Daoy (cell line): ENCODE measurements around the gene PTPRN2. TPM values are rescaled to one million over a fixed set of nuclear protein-coding genes. Genes with fewer than 3 reads are reported as not detected.

Source experiments
- DNase-seq: peaks from one replicate; pipeline ENCODE4 v3.0.0-alpha.2; 2015; ENCODE audit warnings: low read depth
- total RNA-seq: library from RNA; depleted of rRNA; stranded (reverse); fragments of >200 nt; shearing (Covaris generic); gene quantifications from 2 replicates; pipeline ENCODE4 v1.2.3, GENCODE V29; 2014

PTPRN2 gene
- total RNA-seq, 1 experiment from 2014 or later: 8.3 TPM

DNA sequence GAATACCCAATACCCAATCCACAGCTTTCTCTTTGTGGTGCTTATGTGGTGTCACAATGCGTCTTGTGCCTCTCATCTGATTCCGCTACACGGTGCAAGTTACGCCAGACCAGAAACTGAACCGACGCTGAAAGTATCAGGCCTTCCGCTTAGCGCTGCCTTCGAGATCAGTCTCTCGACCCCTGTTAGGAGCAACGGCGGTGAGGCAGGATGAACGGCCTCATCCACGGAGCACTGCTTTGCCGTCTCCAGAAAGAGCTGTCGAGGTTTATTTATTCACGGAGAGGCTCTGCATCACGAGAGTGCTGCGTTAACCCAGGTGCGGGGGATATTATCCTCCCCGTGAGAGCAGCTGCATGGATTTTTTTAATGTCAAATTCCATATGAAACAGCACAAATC is 786.5 kb downstream of the PTPRN2 start:
- DNase-seq: no peak

DNA sequence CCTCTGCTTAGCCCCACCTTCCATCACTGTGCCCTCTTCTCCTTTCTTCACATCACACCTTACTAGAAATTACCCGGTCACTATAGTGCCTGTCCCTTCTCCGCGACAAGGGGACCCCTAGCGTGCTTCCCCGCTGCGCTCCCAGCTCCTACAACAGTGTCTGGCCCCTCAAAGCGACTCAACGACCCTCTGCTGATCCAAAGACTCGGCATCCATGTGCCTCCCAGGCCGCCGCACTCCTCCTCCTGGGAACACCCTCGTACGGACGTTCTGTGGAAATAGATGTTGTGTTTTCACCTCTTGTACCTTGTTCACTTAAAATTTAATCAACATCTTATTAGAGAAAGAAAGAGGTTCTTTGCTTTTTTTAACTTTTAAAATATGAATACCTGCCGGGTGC is 787.3 kb downstream of the PTPRN2 start:
- DNase-seq: no peak

GRCh38 chr7:157799076-157799685 is 788.4 kb downstream of the PTPRN2 start:
- no peak for DNase-seq

GRCh38 chr7:157797361-157797760 is 790.3 kb downstream of the PTPRN2 start:
- DNase-seq: no peak

DNA sequence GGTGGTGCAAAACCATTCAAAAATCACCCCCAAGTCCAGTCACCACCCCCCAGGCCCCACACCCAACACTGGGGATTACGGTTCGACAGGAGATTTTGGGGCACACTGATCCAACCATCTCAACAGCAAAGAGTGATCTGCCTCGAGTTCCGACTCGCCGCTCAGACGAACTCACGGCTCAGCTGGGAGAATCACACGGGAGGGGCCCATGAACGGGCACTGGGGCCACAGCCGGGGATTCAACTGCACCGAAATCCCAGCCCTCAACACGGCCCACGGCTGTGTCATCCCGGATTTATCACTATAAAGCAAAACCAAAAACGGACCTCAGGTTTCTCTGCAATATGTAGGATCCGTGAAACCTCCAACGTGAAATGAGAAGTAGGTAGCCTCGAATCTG is 790.8 kb downstream of the PTPRN2 start:
- DNase-seq: no peak

GRCh38 chr7:157795643-157796042 is 792.0 kb downstream of the PTPRN2 start:
- no peak for DNase-seq

- DNase-seq: no peak
Observed at GRCh38 chr7:157795199-157795598, 792.4 kb downstream of the PTPRN2 start.

DNA sequence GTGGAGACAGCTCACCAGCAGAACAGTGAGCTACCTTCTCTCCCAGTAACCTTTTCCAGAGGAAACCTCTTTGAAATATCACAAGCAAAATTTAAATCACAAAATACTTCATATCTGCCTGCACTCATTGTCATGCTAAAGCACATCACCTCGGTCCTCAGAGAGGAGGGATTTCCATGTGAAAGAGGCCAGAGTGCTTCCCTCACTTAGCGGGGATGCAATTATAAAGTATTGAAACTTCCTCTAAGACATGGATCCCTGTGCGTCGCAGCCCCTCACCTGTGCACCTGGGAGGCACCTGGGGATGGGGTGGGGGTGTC is 792.9 kb downstream of the PTPRN2 start:
- DNase-seq: no peak

GRCh38 chr7:157793973-157794745 is 793.5 kb downstream of the PTPRN2 start:
- DNase-seq: no peak

DNA sequence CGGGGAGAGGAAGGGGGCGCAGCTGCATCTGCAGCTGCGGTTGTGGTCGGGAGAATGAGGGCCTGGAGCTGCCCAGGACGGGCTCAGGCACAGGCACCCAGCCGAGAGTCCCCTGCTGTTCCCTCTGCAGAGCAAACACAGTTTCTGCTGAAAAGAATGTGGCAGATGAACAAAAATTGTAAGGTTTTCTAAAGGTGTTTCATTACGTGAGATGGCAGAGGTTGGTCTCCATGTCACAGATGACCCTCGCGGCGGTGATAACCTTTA is 794.6 kb downstream of the PTPRN2 start:
- no peak for DNase-seq

GRCh38 chr7:157792241-157793086 is 795.2 kb downstream of the PTPRN2 start:
- no peak for DNase-seq

DNA sequence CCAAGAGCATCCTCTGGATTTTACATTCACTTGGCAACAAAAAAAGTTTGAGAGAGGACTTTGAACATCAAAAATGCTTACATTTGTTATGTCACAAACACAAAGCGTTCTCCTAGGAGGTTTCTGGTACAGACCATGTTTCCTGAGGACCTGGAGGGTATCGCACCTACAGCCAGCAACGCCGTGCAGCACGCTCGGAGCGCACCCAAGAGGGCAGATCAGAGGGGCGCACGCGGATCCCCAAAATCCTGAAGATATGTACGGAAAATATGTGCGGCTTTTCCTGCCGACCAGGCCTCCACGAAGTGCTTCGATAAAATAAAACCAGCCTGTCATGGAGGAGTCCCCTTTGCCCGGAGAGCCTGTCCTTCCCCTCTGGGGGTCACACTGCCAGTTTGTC is 796.0 kb downstream of the PTPRN2 start:
- DNase-seq: no peak

DNA sequence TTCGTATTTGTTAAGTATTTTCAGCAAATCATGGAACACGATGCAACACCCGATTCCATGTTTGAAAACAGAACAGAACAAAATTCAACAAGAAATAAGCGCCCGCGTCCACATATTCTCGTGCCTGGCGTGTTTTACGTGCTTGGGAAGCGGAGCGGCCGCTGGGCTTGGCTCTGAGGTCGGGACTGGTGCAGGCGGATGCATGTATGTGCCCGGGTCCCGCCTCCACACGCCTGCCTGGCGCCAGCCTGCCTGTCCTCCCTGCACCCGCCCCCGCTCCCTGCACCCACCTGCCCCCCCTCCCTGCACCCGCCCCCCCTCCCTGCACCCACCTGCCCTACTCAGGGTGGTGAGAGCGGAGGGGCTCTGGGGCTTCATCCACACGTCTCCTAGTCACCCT is 796.4 kb downstream of the PTPRN2 start:
- no peak for DNase-seq

DNA sequence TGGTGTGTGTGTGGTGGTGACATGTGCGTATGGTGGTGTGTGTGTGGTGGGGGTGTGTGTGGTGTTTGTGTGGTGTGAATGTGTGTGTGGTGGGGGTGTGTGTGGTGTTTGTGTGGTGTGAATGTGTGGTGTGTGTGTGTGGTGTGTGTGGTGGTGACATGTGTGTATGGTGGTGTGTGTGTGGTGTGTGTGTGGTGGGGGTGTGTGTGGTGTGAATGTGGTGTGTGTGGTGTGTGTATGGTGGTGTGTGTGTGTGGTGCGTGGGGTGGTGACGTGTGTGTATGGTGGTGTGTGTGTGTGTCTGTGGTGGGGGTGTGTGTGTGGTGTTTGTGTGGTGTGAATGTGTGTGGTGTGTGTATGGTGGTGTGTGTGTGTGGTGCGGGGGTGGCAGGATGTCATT is 797.7 kb downstream of the PTPRN2 start:
- no peak for DNase-seq

GRCh38 chr7:157789094-157789493 is 798.5 kb downstream of the PTPRN2 start:
- DNase-seq: no peak

- DNase-seq: no peak
Observed at GRCh38 chr7:157788573-157788972, 799.0 kb downstream of the PTPRN2 start.

DNA sequence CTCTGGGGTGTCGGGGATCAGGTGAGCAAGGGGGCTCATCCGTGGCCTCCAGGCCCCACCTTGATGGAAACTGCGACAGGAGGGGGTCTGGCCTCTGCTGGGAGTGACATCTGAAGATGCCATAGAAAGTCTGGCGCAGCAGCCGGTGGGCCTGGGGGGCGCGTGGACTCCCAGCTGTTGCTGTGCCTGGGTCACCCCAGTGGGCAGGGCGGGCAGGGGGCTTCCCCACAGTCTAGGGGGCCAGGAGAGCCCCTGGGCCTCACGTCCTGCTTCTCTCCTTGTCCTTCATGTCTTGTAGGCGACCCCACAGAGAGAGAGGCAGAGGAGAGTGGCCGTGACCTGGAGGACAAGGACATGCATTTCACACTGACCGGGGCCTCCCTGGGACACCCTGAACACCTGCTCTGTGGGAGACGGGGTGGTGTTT is 800.3 kb downstream of the PTPRN2 start:
- DNase-seq: no peak

GRCh38 chr7:157786375-157787274 is 801.0 kb downstream of the PTPRN2 start:
- no peak for DNase-seq

- DNase-seq: no peak
Observed at GRCh38 chr7:157785486-157786186, 802.0 kb downstream of the PTPRN2 start.

DNA sequence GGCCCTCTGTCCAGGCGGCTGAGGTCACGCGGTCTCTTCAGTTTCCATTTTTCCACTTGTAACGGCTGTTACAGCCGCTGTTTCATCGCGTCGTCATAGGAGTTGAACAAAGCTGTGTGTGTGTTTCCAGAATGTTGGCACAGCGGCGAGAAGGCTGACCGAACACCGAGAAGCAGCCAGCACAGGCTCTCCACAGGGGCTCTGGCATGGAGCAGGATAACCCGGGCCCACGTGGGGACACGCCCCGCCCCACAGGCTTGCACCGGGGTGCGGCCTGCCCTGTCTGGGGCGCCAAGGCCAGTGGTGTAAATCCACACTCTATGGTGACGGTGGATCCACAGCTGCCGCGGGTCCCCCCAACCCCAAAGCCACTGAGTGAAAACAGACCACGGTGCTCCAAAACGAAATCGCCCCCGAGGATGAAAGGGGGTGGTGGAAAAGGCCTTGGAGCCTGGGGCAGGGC is 802.6 kb downstream of the PTPRN2 start:
- peak; percentile 59 for DNase-seq
